Measurements from ENCODE around the gene TMEM59L. TPM values are rescaled to one million over a fixed set of nuclear protein-coding genes. Genes with fewer than 3 reads are reported as not detected.

Gene TMEM59L
- total and polyA plus RNA-seq, 10 of the 15 experiments (the other 5 are each of a cell fraction or from before 2014, with no cell fraction given) = 0.06 TPM; not detected in 9

GRCh38 chr19:18608805-18609716, 3.6 kb upstream of the TMEM59L start:
- intact Hi-C loops (cut with micrococcal nuclease; ENCODE audit: unreplicated experiment) = no loop called here

More at GRCh38 chr19:18608805-18609716, 3.6 kb upstream of the TMEM59L start:
- in situ Hi-C loops (cut with MboI) = no loop called here
- no peak overlapping the region for H3K4me2 ChIP-seq (ENCODE audit: control insufficient read depth, insufficient read depth)
- no peak overlapping the region for H3K9ac ChIP-seq (ENCODE audit: control insufficient read depth, insufficient read depth, low read length)
- RAD21 ChIA-PET (ENCODE audit: unreplicated experiment) = no interaction called here
- H3K79me2 ChIP-seq (ENCODE audit: control insufficient read depth, insufficient read depth, low read length) = no peaks in the 10 kb centered on the region
- BruUV-seq (replicated peaks) = no TSS peak
- no peaks in the 10 kb centered on the region for H3K9me3 ChIP-seq (replicated peaks; ENCODE audit: control insufficient read depth, insufficient read depth, low read length)
- no peaks in the 10 kb centered on the region for H3K4me1 ChIP-seq (ENCODE audit: control insufficient read depth, insufficient read depth, low read length)
- TF ChIP-seq HSF1 (IDR thresholded peaks at IDR 0.05; ENCODE audit: low read depth, low read length) = no peak
- TF ChIP-seq STAT1 (conservative IDR thresholded peaks at IDR 0.05) = no peak
- TF ChIP-seq ZNF687 (IDR thresholded peaks at IDR 0.05) = no peak
- TF ChIP-seq CREB1 (IDR thresholded peaks at IDR 0.05; ENCODE audit: low read depth) = no peak
- no peak for TF ChIP-seq NFIC (IDR thresholded peaks at IDR 0.05; ENCODE audit: low read depth, low read length)
- no peak for TF ChIP-seq SREBF2 (IDR thresholded peaks at IDR 0.05; ENCODE audit: low read length)
- no peak for TF ChIP-seq IKZF1 (conservative IDR thresholded peaks at IDR 0.05)
- no peak for TF ChIP-seq CEBPB (IDR thresholded peaks at IDR 0.05; ENCODE audit: borderline replicate concordance in 1 of 2, low read depth in 2 of 2, low read length in 2 of 2)
- TF ChIP-seq RELB (IDR thresholded peaks at IDR 0.05; ENCODE audit: low read depth) = no peak
- no peak overlapping the region for H3K27ac ChIP-seq (ENCODE audit: control insufficient read depth, insufficient read depth)
- POLR2A ChIA-PET = no interaction called here
- no peaks in the 10 kb centered on the region for H3K36me3 ChIP-seq (ENCODE audit: control insufficient read depth in 2 of 2, insufficient read depth in 2 of 2, low read length in 1 of 2)
- FAIRE-seq (no peak), ATAC-seq (no peak), DNase-seq (ENCODE audit: low read depth, low spot score) (no peak)
- H3K4me3 ChIP-seq = no peak overlapping the region
- no peaks in the 10 kb centered on the region; the same call in 1 of the 2 replicates for H4K20me1 ChIP-seq (ENCODE audit: control insufficient read depth, insufficient read depth)
- SMC1A ChIA-PET (ENCODE audit: uncharacterized antibody, unreplicated experiment) = no interaction called here
- H2AFZ ChIP-seq (ENCODE audit: control insufficient read depth, low read depth, low read length) = no peak overlapping the region
- WGBS (ENCODE audit: insufficient coverage, insufficient replicate concordance, low lambda C conversion rate, missing lambda C conversion rate) = 38% methylated on average over 9 of the region's 9 CpGs
- CTCF ChIA-PET = no interaction called here
- H3K27me3 ChIP-seq (replicated peaks in 1 of 2; ENCODE audit: control insufficient read depth in 2 of 2, insufficient read depth in 2 of 2, low read length in 1 of 2) = peaks cover 26 to 33% of the 10 kb centered on the region in 2 experiments
